Adrenal gland (tissue), 12 donors: ENCODE data around the gene SUV39H2. TPM values are rescaled to one million over a fixed set of nuclear protein-coding genes. Genes with fewer than 3 reads are reported as not detected.

Source experiments
- DNase-seq, 7 donors: peaks; one replicate each; pipeline ENCODE4 v3.0.0-alpha.2; 2019 to 2020
- H3K27ac ChIP-seq, 5 donors: fragments of 200-600 bp; sonication (generic) in 4 of 5; 1 replicate in 3 of 5; 2 replicates in 2 of 5; pipeline versions ENCODE4 v1.5.1 to v1.8.0; 2016 to 2020; ENCODE audit warnings: mild to moderate bottlenecking in 1 of 5
- H3K27me3 ChIP-seq: fragments of 200-600 bp; 2 replicates; pipeline ENCODE4 v1.8.0; 2021
- H3K36me3 ChIP-seq, 2 donors: fragments of 200-600 bp; replicated peaks in 1 of 2; 1 replicate in 1 of 2; 2 replicates in 1 of 2; pipeline versions ENCODE4 v1.5.1 to v1.8.0; 2018 to 2022
- H3K4me1 ChIP-seq, 2 donors: fragments of 200-600 bp; replicated peaks in 1 of 2; 1 replicate in 1 of 2; 2 replicates in 1 of 2; pipeline versions ENCODE4 v1.5.1 to v1.8.0; 2018 to 2021
- H3K4me3 ChIP-seq, 4 donors: fragments of 200-600 bp; sonication (generic) in 3 of 4; one replicate each; pipeline ENCODE4 v1.5.1; 2016 to 2018
- H3K9me3 ChIP-seq, 3 donors: fragments of 200-600 bp; sonication (generic) in 1 of 3; replicated peaks in 1 of 3; 1 replicate in 2 of 3; 2 replicates in 1 of 3; pipeline versions ENCODE4 v1.5.1 to v1.8.0; 2016 to 2021
- CTCF ChIP-seq, 6 experiments: fragments of 450-650 bp in 4 of 6; fragments of 200-600 bp in 2 of 6; sonication (generic) in 1 of 6; IDR thresholded peaks; 1 replicate in 5 of 6; 2 replicates in 1 of 6; pipeline versions ENCODE4 v1.5.1 to v1.8.0; 2016 to 2021; ENCODE audit warnings: antibody characterized with exemption in 6 of 6, mild to moderate bottlenecking in 2 of 6, moderate library complexity in 1 of 6
- POLR2A ChIP-seq, 2 donors: fragments of 450-650 bp; IDR thresholded peaks; one replicate each; pipeline ENCODE4 v1.6.1; 2017; ENCODE audit warnings: antibody characterized with exemption in 2 of 2, mild to moderate bottlenecking in 2 of 2, moderate library complexity in 1 of 2
- WGBS, 4 donors: extraction: QIAGEN DNeasy Blood & Tissue Kit in 2 of 4; methylation state at CpG; one replicate each; pipeline versions ENCODE4 v1.1.5 to v1.1.7; 2013 to 2017; 5-methylcytosine and 5-hydroxymethylcytosine counted together
- intact Hi-C, 2 donors: fragments of 100-400 bp; cut with DNase I; formaldehyde crosslinking; loops; one replicate each; pipeline versions ENCODE4 v1.14.1 to v1.15.0; 2022 to 2023
- polyA plus RNA-seq, 3 donors: library from polyadenylated mRNA; stranded (reverse); fragments of 200-250 nt in 2 of 3; fragments of 350-450 nt in 1 of 3; fragmentation: Illumina TruSeq in 1 of 3; extraction: RNeasy Lipid Tissue Mini Kit (QIAGEN cat#74804) in 1 of 3; gene quantifications; one replicate each; pipeline ENCODE4 v1.2.3, GENCODE V29; 2013 to 2014
- total RNA-seq, 9 donors: library from RNA; depleted of rRNA in 4 of 9; stranded (reverse); fragments of >200 nt in 4 of 9; fragments of 120-200 nt in 1 of 9; fragmentation: NEBNext Ultra II Directional in 1 of 9; extraction: Animal tissue kit (Norgen Biotek cat#: 25700) in 1 of 9; gene quantifications; one replicate each; pipeline versions ENCODE4 v1.1.0 to v1.2.4, GENCODE V29; 2013 to 2023
- donor health status: healthy with polysubstance abuse.
- donor health status: Bipolar disorder and iron deficiency.
- donor health status: DM: yes; HTN: yes; CAD: no.
- donor health status: DM: no; HTN: no; CAD: no.
- donor health status: DM: no; HTN: no; CAD: no.
- donor health status: DM: yes; HTN: yes; CAD: no.

The SUV39H2 gene
- total and polyA plus RNA-seq, 12 donors = 1.7 to 19.1 (median 6.4) TPM

DNA sequence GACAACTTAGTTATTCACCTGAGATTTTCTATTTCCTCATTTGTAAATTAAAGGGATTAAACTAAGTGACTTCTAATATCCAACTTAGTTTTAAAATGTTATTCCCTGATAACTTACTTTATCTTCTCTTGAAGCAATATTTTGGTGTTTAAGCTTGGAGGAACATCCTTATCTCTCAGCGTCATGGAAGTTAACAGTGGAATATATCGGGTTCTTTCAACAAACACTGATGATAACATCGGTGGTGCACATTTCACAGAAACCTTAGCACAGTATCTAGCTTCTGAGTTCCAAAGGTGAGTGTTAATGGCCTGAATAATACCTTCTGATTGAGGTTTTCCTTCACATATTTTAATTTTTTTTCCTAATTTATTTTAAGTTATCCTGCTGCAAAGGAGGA, 26.4 kb upstream of the SUV39H2 start:
- intact Hi-C loops = no loop called here
- WGBS, 4 donors = 84 to 92% (median 90%) methylated on average over 3 of the region's 3 CpGs
- Histone ChIP-seq H3K4me3 (no peak overlapping the region), H3K36me3 (peaks cover 0 to 17% of the 10 kb centered on the region in 2 donors), H3K9me3 (no peaks in the 10 kb centered on the region), H3K27me3 (no peaks in the 10 kb centered on the region), H3K27ac (no peak overlapping the region), H3K4me1 (no peaks in the 10 kb centered on the region)
- DNase-seq = no peak
- TF ChIP-seq POLR2A (IDR thresholded peaks at IDR 0.05) (no peak), CTCF (IDR thresholded peaks at IDR 0.05) (no peak)

- H3K27ac ChIP-seq = no peak overlapping the region
- no peaks in the 10 kb centered on the region for H3K9me3 ChIP-seq
- no peaks in the 10 kb centered on the region for H3K4me1 ChIP-seq
- H3K4me3 ChIP-seq = no peak overlapping the region
- H3K27me3 ChIP-seq = no peaks in the 10 kb centered on the region
- TF ChIP-seq CTCF (IDR thresholded peaks at IDR 0.05) (no peak), POLR2A (IDR thresholded peaks at IDR 0.05) (no peak)
- DNase-seq = no peak
- WGBS, 4 donors = 91 to 97% (median 92%) methylated on average over 1 of the region's 1 CpG
- H3K36me3 ChIP-seq = peaks cover 0 to 17% of the 10 kb centered on the region in 2 donors
- intact Hi-C loops = no loop called here
These were observed 23.2 kb upstream of the SUV39H2 start for GRCh38 chr10:14855453-14855852.

DNA sequence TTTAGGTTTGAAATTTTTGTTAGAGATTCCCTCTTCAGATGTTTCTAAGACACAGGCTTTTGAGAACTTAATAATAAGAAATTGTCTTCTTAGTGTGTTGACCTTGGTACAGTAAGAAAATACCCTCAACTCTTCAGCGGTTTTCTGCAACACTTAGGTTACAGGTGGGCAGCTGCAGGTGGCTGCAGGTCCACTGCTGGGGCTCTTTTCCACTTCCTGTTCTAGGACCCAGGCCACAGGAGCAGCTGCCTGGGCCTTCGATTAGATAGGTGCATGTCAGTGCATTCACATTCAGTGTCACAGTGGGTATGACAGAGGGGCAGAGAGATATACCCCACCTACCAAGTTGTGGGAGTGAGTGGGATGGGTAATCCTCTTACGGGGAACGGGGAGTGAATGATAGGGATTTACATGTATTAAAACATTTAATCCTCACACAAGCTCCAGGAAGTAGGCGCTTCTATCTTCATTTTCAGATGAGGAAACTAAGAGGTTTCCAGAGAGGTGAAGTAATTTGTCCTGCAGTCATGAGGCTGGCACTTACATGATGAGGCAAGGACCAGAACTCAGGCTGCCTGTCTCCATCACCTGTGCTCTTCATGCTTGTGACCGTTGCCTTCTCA, 20.2 kb upstream of the SUV39H2 start:
- 91 to 97% (median 93%) methylated on average over 6 of the region's 6 CpGs for WGBS, 4 donors
- H3K9me3 ChIP-seq = no peaks in the 10 kb centered on the region
- no peak overlapping the region for H3K4me3 ChIP-seq
- no peak overlapping the region for H3K27ac ChIP-seq
- H3K36me3 ChIP-seq = peaks cover 0 to 14% of the 10 kb centered on the region in 2 donors
- no peaks in the 10 kb centered on the region for H3K27me3 ChIP-seq
- no peak for DNase-seq
- H3K4me1 ChIP-seq = no peaks in the 10 kb centered on the region
- TF ChIP-seq CTCF (IDR thresholded peaks at IDR 0.05) (no peak), POLR2A (IDR thresholded peaks at IDR 0.05) (no peak)
- intact Hi-C loops = no loop called here

GRCh38 chr10:14859043-14859442, 19.6 kb upstream of the SUV39H2 start:
- Histone ChIP-seq H3K36me3 (peaks cover 0 to 14% of the 10 kb centered on the region in 2 donors), H3K27me3 (no peaks in the 10 kb centered on the region), H3K9me3 (no peaks in the 10 kb centered on the region), H3K4me1 (no peaks in the 10 kb centered on the region), H3K27ac (no peak overlapping the region), H3K4me3 (no peak overlapping the region)
- intact Hi-C loops = no loop called here
- DNase-seq = no peak
- WGBS, 4 donors = 88 to 93% (median 90%) methylated on average over 5 of the region's 5 CpGs
- no peak for TF ChIP-seq CTCF (IDR thresholded peaks at IDR 0.05)
- no peak for TF ChIP-seq POLR2A (IDR thresholded peaks at IDR 0.05)
